Activated CD8-positive, alpha-beta T cell treated with anti-CD3 and anti-CD28 coated beads for 36 hours (primary cell): ENCODE results near the gene LAMB1. TPM values are rescaled to one million over a fixed set of nuclear protein-coding genes. Genes with fewer than 3 reads are reported as not detected.

Source experiments
- ATAC-seq: fragments of 200-7000 bp; cut with Tn5 transposase; one replicate; pipeline ENCODE4 v1.10.0; 2021; ENCODE audit warnings: mild to moderate bottlenecking, moderate library complexity
- CTCF ChIA-PET: fragments of 350-600 bp; sonication (Branson Sonifier 250); formaldehyde crosslinking; loops from one replicate; lab custom pipeline; 2021; ENCODE audit warnings: antibody characterized with exemption; lab: Charles Lee
- POLR2A ChIA-PET: fragments of 350-600 bp; sonication (Branson Sonifier 250); formaldehyde crosslinking; loops from one replicate; lab custom pipeline; 2021; ENCODE audit warnings: antibody characterized with exemption; lab: Charles Lee
- DNase-seq: peaks from one replicate; pipeline ENCODE4 v3.0.0-alpha.2; 2020
- H3K27ac Mint-ChIP-seq: one replicate; pipeline ENCODE4 v1.8.0; 2021; ENCODE audit warnings: mild to moderate bottlenecking, mixed read lengths
- H3K27me3 Mint-ChIP-seq: one replicate; pipeline ENCODE4 v1.8.0; 2021; ENCODE audit warnings: mixed read lengths
- H3K36me3 Mint-ChIP-seq: one replicate; pipeline ENCODE4 v1.8.0; 2021; ENCODE audit warnings: low read depth, mixed read lengths
- H3K4me1 Mint-ChIP-seq: one replicate; pipeline ENCODE4 v1.8.0; 2021; ENCODE audit warnings: low read depth, mixed read lengths
- H3K4me3 Mint-ChIP-seq: one replicate; pipeline ENCODE4 v1.8.0; 2021; ENCODE audit warnings: mild to moderate bottlenecking, moderate library complexity, mixed read lengths
- H3K9me3 Mint-ChIP-seq: one replicate; pipeline ENCODE4 v1.8.0; 2021; ENCODE audit warnings: mixed read lengths
- intact Hi-C: fragments of 100-400 bp; cut with micrococcal nuclease; formaldehyde crosslinking; loops from one replicate; pipeline ENCODE4 v1.10.0; 2022
- total RNA-seq, 2 experiments: library from RNA; stranded (reverse); gene quantifications; one replicate each; pipeline ENCODE4 v1.2.3, GENCODE V29; 2021
- TF ChIP-seq, protein P1 (sequence below): fragments of 200-600 bp; IDR thresholded peaks from one replicate; pipeline ENCODE4 v1.8.0; 2022; ENCODE audit warnings: antibody characterized with exemption, mild to moderate bottlenecking

Gene LAMB1
- total RNA-seq, 2 experiments from 2014 or later: 0.20 to 0.36 TPM

DNA sequence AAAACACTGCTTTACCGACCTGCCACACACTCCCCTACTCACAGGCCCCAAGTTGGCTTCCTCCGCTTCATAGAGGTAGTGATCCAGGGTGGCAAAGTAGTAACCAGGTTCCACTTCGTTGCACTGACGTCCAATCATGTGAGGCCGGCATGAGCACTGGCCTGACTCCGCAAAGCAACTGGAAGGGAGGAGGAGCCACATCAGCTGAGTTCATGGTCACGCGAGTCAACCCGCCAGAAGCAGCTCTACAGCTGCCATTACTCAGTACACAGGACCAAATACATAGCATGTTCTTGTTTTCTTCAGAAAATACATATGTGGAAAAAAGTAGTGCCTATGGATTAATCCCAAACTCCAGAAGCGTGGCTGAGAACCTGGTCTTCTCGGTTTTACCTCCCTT is 38.5 kb downstream of the LAMB1 start:
- Mint-ChIP-seq H3K4me3 (no peak overlapping the region), H3K9me3 (no peaks in the 10 kb centered on the region), H3K27ac (no peak overlapping the region), H3K4me1 (no peaks in the 10 kb centered on the region), H3K36me3 (no peaks in the 10 kb centered on the region), H3K27me3 (no peaks in the 10 kb centered on the region)
- CTCF ChIA-PET: interaction anchor here (0.6 to 0.8 kb wide), 2 partner anchors 217 to 290 kb away, joined by 3 read pairs; no protein-coding TSS in a partner anchor
- intact Hi-C loops: no loop called here
- ATAC-seq (no peak), DNase-seq (no peak)
- POLR2A ChIA-PET: no interaction called here
- TF ChIP-seq, protein P1, sequence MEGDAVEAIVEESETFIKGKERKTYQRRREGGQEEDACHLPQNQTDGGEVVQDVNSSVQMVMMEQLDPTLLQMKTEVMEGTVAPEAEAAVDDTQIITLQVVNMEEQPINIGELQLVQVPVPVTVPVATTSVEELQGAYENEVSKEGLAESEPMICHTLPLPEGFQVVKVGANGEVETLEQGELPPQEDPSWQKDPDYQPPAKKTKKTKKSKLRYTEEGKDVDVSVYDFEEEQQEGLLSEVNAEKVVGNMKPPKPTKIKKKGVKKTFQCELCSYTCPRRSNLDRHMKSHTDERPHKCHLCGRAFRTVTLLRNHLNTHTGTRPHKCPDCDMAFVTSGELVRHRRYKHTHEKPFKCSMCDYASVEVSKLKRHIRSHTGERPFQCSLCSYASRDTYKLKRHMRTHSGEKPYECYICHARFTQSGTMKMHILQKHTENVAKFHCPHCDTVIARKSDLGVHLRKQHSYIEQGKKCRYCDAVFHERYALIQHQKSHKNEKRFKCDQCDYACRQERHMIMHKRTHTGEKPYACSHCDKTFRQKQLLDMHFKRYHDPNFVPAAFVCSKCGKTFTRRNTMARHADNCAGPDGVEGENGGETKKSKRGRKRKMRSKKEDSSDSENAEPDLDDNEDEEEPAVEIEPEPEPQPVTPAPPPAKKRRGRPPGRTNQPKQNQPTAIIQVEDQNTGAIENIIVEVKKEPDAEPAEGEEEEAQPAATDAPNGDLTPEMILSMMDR: no peak

DNA sequence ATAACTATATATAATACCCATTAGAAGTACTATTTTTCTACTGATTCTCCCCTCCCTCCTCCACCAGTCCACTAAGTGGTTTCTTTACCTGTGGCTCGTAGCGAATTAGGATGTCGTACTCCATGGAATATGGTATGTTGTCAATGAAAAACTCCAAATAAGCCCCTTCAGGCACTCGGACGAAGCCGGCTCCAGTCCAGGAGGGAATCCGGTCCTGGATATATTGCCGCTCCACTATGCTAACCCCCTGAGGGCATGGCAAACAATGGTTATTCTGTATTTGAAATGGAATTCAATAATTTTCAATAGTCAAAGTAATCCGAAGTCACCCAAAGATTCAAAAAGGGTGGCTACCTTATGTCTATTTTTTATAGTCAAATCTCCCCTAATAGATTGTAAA is 40.1 kb downstream of the LAMB1 start:
- no peak for DNase-seq
- Mint-ChIP-seq H3K27me3 (peaks cover 3% of the 10 kb centered on the region), H3K27ac (no peak overlapping the region), H3K4me1 (no peaks in the 10 kb centered on the region), H3K36me3 (no peaks in the 10 kb centered on the region), H3K4me3 (no peak overlapping the region), H3K9me3 (no peaks in the 10 kb centered on the region)
- ATAC-seq: no peak
- ChIA-PET CTCF (no interaction called here), POLR2A (no interaction called here)
- intact Hi-C loops: no loop called here
- TF ChIP-seq, protein P1: no peak

DNA sequence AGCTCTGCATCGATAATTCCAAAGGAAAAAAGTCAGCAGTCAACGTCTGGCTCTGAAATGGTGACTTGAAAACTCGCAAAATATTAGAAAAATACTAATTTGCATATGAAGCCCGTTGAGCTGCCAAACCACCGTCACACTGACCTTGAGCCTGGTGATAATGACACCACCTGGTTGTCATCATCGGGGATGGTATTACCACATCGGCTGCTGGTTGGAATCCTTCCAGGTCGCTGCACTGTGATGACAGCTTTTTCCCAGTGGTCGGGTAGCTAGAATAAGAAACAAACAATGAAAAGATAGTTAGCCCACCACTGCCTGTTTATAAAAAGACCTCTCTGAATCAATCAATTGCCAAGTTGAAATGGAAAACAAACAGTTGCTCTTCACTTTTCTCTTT is 41.6 kb downstream of the LAMB1 start:
- POLR2A ChIA-PET: no interaction called here
- H3K27ac Mint-ChIP-seq: no peak overlapping the region
- H3K4me3 Mint-ChIP-seq: no peak overlapping the region
- intact Hi-C loops: no loop called here
- ATAC-seq (no peak), DNase-seq (no peak)
- H3K36me3 Mint-ChIP-seq: no peaks in the 10 kb centered on the region
- TF ChIP-seq, protein P1: no peak
- H3K27me3 Mint-ChIP-seq: peaks cover 3% of the 10 kb centered on the region
- H3K4me1 Mint-ChIP-seq: no peaks in the 10 kb centered on the region
- CTCF ChIA-PET: interaction anchor here (1.0 kb wide), 1 partner anchor 82 kb away, joined by 3 read pairs; no protein-coding TSS in a partner anchor
- H3K9me3 Mint-ChIP-seq: no peaks in the 10 kb centered on the region

DNA sequence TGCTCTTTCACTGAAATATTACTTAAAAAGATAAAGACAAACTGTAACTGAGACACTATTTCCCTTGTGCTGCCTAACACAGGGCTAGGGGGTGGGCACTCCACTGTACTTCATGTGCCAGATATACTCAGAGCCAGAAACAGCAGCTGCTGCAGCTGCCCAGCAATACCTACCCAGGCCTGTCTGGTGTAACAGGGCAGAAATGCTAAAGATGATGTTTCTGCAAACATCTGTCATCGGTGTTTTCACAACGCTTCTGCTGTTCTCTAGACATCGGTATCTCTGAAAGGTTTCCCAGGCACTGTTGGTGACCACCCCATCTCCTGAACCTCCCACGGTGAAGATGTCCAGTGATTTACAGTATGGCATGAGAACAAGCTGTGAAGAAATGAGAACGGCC is 42.7 kb downstream of the LAMB1 start:
- Mint-ChIP-seq H3K27me3 (peaks cover 4% of the 10 kb centered on the region), H3K4me3 (no peak overlapping the region), H3K9me3 (no peaks in the 10 kb centered on the region), H3K27ac (no peak overlapping the region), H3K36me3 (no peaks in the 10 kb centered on the region), H3K4me1 (no peaks in the 10 kb centered on the region)
- intact Hi-C loops: no loop called here
- TF ChIP-seq, protein P1: no peak
- CTCF ChIA-PET: no interaction called here
- POLR2A ChIA-PET: no interaction called here
- ATAC-seq: no peak
- no peak for DNase-seq

DNA sequence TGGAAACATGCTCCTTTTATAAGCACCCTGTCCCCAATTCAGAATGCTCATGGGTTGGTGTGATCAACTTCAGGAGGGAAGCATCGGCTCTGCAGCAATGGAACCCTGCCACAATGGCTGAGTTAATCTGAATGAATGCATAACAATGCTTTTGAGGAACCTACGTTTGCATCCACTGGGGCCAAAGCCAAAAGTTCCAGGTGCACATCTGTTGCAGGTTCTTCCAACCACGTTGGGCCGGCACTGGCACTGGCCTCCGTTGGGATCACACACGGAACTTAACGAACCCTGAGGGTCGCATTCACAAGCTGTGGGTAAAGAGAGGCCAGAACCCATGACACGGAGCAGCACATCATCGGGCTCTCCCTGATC is 43.4 kb downstream of the LAMB1 start:
- no peak for DNase-seq
- intact Hi-C loops: no loop called here
- Mint-ChIP-seq H3K27ac (no peak overlapping the region), H3K9me3 (no peaks in the 10 kb centered on the region), H3K4me3 (no peak overlapping the region), H3K27me3 (peaks cover 5% of the 10 kb centered on the region), H3K4me1 (no peaks in the 10 kb centered on the region), H3K36me3 (no peaks in the 10 kb centered on the region)
- TF ChIP-seq, protein P1: no peak
- ChIA-PET POLR2A (no interaction called here), CTCF (no interaction called here)
- ATAC-seq: no peak
